T-helper 1 cell treated with Interleukin-12 subunit alpha and Interleukin-12 subunit beta and Interleukin-4 antibody, amounts not matched to agents 30 μg/mL and 1 μg/mL, for 36 hours (primary cell): ENCODE data around the gene ENPP1.

Experiments
- H3K27ac Mint-ChIP-seq: one replicate; pipeline ENCODE4 v1.8.0; 2021; ENCODE audit warnings: mild to moderate bottlenecking, mixed read lengths
- H3K27me3 Mint-ChIP-seq: one replicate; pipeline ENCODE4 v1.8.0; 2021; ENCODE audit warnings: low read depth, mixed read lengths
- H3K36me3 Mint-ChIP-seq: one replicate; pipeline ENCODE4 v1.8.0; 2021; ENCODE audit warnings: low read depth, mixed read lengths
- H3K4me1 Mint-ChIP-seq: one replicate; pipeline ENCODE4 v1.8.0; 2021; ENCODE audit warnings: low read depth, mixed read lengths
- H3K4me3 Mint-ChIP-seq: one replicate; pipeline ENCODE4 v1.8.0; 2021; ENCODE audit warnings: mild to moderate bottlenecking, moderate library complexity, mixed read lengths
- H3K9me3 Mint-ChIP-seq: one replicate; pipeline ENCODE4 v1.8.0; 2021; ENCODE audit warnings: mixed read lengths

The ENPP1 gene

DNA sequence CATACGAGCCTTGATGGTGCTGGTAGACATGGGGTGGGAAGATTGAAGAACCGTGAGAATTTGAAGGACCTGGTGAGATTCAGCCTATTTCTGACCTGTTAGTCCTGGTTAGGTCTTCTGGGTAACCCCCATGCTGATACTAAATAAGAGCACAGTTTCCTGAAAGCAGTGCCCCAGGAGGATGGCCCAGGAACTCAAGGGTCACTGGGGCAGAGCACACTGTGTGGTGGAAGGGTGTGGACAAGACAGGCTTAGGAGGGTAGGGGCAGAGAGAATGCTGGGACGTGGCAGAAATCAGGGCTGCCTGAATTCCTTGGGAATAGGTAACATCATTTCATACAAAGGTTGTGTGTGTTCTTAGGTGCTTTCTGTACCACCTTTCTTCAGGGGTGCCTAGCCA lies 31.9 kb upstream of the ENPP1 start:
- no peaks in the 10 kb centered on the region for H3K9me3 Mint-ChIP-seq
- H3K27me3 Mint-ChIP-seq = peaks cover 21% of the 10 kb centered on the region
- H3K27ac Mint-ChIP-seq = no peak overlapping the region
- no peaks in the 10 kb centered on the region for H3K4me1 Mint-ChIP-seq
- H3K36me3 Mint-ChIP-seq = no peaks in the 10 kb centered on the region
- no peak overlapping the region for H3K4me3 Mint-ChIP-seq

DNA sequence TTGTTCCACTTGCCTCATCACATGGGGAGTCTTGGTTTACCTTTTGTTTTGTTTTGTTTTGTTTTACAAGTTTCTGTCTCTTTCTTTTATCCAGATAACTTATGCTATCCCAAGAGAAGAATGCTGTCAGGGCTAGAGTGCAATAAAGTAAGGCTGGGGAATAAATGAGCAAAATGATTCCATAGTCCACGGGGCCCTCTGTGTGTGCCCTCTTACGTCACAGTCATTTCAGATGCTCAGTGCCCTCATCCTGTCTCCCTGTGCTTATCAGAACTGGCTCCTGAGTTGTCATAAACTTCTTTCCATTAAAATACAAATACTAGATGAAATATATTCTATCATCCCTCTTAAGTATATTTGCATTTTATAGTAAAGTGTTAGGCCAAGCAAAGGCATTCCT lies 30.8 kb upstream of the ENPP1 start:
- no peaks in the 10 kb centered on the region for H3K4me1 Mint-ChIP-seq
- H3K4me3 Mint-ChIP-seq = no peak overlapping the region
- H3K27ac Mint-ChIP-seq = no peak overlapping the region
- H3K36me3 Mint-ChIP-seq = no peaks in the 10 kb centered on the region
- H3K9me3 Mint-ChIP-seq = no peaks in the 10 kb centered on the region
- peaks cover 18% of the 10 kb centered on the region for H3K27me3 Mint-ChIP-seq

DNA sequence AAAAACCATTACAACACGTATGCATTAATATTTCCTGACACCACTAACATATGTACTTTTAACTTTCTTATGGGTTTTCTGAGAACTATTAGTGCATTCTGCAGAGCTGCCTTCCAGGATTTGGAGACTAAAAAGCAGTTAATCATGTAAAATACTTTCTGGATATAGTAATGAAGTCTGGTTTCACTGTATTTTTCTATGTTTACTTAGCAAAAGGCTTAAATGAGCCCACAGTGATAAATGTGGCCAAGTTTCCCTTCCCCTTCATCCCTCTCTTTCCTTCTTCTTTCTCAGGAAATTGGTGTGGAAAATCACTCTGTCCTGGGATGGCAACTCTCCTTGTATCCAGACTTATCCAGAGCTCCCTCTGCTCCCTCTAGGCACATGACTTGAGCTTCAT lies 29.7 kb upstream of the ENPP1 start:
- Mint-ChIP-seq H3K36me3 (no peaks in the 10 kb centered on the region), H3K4me3 (no peak overlapping the region), H3K4me1 (no peaks in the 10 kb centered on the region), H3K9me3 (no peaks in the 10 kb centered on the region), H3K27me3 (peaks cover 9% of the 10 kb centered on the region), H3K27ac (no peak overlapping the region)

DNA sequence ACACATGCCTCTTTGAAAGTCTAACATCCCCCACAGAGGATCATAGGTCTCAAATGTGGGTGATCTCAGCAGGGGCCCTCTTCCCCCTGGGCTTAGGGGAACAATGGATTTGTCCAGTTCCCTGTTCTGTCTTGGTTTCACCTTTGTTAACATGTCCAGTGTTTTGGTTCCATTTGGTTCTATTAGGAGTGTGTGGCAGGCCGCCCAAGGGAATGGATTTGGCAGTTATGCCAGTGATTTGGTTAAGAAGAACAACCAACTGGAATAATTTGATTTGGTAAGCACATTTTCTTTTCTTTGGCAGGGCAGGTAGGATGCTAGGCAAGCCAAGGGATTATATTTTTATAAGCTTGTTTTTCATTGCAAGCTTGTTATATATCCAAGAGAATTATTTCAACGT lies 28.5 kb upstream of the ENPP1 start:
- no peaks in the 10 kb centered on the region for H3K4me1 Mint-ChIP-seq
- no peak overlapping the region for H3K4me3 Mint-ChIP-seq
- no peak overlapping the region for H3K27ac Mint-ChIP-seq
- H3K36me3 Mint-ChIP-seq = no peaks in the 10 kb centered on the region
- peaks cover 5% of the 10 kb centered on the region for H3K27me3 Mint-ChIP-seq
- H3K9me3 Mint-ChIP-seq = no peaks in the 10 kb centered on the region

DNA sequence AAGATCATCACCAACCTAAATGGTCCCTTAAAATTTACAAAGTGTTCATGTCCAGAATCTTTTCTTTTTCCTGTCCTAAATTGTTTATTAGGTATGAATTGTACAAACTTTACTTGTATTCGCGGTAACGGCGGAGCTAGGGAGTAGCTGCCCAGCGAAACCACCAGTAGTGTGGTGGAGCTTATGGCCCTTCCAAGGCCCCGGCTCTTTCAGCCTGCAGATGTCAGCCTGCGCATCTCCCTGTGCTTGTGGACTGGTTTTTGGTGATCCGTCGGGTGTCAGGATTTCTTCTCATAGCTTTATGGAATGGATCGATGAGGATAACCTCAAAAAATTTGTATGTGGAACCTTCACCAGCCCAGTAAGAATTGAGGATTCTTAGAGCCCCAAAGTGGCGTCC lies 27.2 kb upstream of the ENPP1 start:
- Mint-ChIP-seq H3K27ac (no peak overlapping the region), H3K36me3 (no peaks in the 10 kb centered on the region), H3K9me3 (no peaks in the 10 kb centered on the region), H3K4me3 (no peak overlapping the region), H3K27me3 (no peaks in the 10 kb centered on the region), H3K4me1 (no peaks in the 10 kb centered on the region)

DNA sequence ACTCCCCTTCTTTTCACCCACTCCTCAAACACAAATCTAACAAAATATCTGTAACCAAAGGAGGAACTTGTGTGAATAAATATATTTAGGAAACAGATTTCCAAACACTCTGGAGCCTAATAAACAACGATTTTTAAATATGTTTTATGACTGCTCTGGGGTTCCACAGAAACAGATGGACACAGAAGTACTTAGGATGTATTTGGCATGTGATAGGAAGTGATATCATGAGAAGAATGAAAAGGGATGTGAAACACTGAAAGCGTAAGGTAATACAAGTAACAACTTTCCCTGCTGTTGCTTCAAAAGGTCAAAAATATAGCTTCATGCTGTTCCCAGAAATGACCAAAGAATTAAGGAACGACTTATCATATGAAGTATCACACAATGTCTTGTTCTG lies 26.1 kb upstream of the ENPP1 start:
- Mint-ChIP-seq H3K27ac (no peak overlapping the region), H3K27me3 (no peaks in the 10 kb centered on the region), H3K36me3 (no peaks in the 10 kb centered on the region), H3K4me3 (no peak overlapping the region), H3K4me1 (no peaks in the 10 kb centered on the region), H3K9me3 (no peaks in the 10 kb centered on the region)

DNA sequence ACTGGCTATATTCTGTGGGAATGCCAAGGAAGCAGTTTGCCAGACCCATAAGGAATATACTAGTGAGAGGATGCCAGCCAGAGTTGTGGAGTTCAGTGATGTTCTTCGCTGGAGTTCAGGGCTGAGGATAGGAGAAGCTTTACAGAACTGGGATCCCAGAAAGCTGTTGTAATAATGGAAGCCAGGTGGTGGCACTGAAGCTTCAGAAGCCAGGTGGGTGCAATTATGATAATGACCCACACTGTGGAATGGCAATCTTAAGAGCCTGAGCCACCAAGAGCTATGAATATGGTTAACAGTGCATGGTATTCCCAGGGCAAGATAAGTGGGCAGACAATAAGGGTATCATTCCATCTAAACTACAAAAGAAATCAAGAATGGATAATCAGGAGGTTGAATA lies 25.1 kb upstream of the ENPP1 start:
- Mint-ChIP-seq H3K9me3 (no peaks in the 10 kb centered on the region), H3K4me1 (no peaks in the 10 kb centered on the region), H3K27me3 (no peaks in the 10 kb centered on the region), H3K27ac (no peak overlapping the region), H3K36me3 (no peaks in the 10 kb centered on the region), H3K4me3 (no peak overlapping the region)

DNA sequence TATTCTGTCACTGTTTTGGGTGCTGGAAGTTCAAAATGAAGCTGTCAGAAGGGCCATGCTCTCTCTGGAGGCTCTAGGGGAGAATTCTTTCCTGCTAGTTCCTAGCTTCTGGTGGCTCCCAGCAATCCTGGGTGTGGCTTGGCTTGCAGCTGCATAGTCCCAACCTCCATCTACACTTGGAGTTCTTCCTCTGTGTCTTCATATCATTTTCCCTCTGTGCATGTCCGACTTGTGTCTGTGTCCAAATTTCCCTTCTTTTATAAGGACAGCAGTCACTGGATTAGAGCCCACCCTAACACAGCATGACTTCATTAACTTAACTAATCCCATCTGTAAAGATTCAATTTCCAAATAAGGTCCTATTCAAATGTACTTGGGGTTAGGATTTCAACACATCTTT lies 23.3 kb upstream of the ENPP1 start:
- Mint-ChIP-seq H3K4me3 (no peak overlapping the region), H3K27me3 (no peaks in the 10 kb centered on the region), H3K27ac (no peak overlapping the region), H3K36me3 (no peaks in the 10 kb centered on the region), H3K4me1 (peaks cover 6% of the 10 kb centered on the region), H3K9me3 (no peaks in the 10 kb centered on the region)

DNA sequence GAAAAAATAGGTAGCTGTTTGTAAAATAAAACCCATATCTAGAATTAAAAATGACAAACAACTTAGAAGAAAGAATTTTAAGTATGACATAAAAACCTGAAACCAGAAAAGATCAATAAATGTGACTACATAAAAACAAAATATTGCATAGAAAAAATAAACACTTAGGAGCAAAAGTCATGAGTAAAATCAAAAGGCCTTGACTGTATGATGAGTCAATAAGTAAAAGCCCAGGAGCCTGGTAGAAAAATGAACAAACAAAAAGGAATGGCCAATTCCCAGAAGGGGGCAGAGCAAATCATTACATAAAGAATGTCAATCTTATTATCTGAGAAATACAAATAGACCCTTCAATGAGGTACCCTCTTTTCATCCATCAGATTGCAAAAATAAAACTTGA lies 20.7 kb upstream of the ENPP1 start:
- Mint-ChIP-seq H3K27ac (no peak overlapping the region), H3K36me3 (no peaks in the 10 kb centered on the region), H3K4me3 (no peak overlapping the region), H3K4me1 (peaks cover 8% of the 10 kb centered on the region), H3K9me3 (no peaks in the 10 kb centered on the region), H3K27me3 (no peaks in the 10 kb centered on the region)

DNA sequence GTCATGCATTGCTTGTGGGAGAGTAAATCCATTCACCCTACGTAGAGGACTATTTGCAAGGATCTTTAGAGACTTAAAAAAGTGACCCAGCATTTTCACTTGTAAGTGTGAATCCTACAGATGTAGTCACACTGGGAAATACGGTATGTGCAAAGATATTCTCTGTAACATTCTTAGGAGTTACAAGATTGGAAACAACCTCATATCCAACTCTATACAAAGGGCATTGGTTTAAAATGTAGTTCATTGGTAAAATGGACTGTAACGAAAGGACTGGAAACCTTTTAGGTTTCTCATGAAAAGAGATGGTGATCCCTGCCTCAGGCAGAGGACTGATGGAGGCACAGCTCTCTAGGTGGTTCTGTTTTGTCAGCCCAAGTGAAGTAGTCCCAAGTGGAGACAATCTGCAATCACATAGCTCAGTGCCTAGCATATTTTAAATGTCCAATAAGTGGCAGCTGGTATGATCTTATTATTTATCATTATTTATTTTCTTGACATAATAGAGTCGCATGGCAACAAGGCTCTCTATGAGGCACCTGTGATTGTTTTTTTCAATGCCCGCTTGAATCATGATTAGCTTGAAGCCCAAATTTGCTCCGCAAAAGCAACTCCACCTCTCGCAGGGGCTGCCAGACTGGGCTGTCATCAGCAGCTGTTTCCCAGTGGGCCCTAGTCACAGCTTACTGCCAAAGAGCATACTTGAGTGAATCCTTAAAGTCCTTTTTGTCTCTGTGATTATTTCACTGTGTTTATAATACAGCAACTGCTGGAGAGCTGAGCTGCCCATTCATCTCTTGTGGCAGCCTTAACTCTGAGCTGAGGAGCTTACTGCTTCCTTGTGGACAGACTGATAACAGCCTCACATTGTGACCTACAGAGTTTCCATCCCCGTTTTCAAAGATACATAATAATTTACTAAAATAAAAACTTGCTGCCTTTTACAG lies 19.8 kb upstream of the ENPP1 start:
- Mint-ChIP-seq H3K9me3 (no peaks in the 10 kb centered on the region), H3K27me3 (no peaks in the 10 kb centered on the region), H3K36me3 (no peaks in the 10 kb centered on the region), H3K4me1 (peaks cover 8% of the 10 kb centered on the region), H3K27ac (no peak overlapping the region), H3K4me3 (no peak overlapping the region)

DNA sequence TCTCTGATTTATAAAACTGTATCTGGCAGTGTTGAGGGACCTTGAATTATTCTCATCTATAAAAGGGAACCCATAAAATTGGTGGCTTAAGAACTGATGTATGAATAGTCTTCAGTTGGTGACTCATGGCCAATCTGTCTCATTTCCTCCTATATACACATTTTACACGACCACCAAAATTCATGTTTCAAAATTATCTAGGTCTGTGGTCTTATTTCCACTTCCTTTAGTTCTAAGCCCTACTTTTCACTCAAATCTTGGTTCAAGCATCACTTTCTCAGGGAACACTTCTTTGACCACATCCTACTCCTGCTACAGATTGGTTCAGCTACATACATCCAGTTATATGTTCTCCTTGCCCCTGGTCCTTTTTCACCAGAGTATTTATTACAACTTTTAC lies 18.6 kb upstream of the ENPP1 start:
- Mint-ChIP-seq H3K4me3 (no peak overlapping the region), H3K27me3 (no peaks in the 10 kb centered on the region), H3K9me3 (no peaks in the 10 kb centered on the region), H3K27ac (no peak overlapping the region), H3K4me1 (peaks cover 8% of the 10 kb centered on the region), H3K36me3 (no peaks in the 10 kb centered on the region)

DNA sequence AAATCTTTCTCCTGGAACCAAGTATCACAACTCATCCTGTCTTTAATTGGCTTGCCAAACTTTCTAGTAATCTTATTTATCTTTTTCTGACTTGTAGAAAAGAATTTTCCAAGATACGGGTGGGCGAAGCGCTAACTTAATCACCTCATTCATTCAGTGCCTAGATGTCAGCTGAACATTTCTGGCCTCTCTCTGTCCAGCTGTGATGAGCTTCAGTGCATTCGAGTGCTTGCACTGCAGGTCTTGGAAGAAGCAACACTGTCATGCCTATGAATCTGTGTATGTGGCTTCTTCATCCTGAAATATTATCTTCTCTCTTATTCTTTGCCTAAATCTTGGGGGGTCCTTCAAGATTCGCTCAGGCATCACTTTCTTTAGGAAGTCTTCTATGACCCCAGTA lies 16.3 kb upstream of the ENPP1 start:
- H3K4me3 Mint-ChIP-seq = no peak overlapping the region
- no peaks in the 10 kb centered on the region for H3K27me3 Mint-ChIP-seq
- H3K27ac Mint-ChIP-seq = no peak overlapping the region
- no peaks in the 10 kb centered on the region for H3K36me3 Mint-ChIP-seq
- H3K9me3 Mint-ChIP-seq = no peaks in the 10 kb centered on the region
- H3K4me1 Mint-ChIP-seq = peaks cover 8% of the 10 kb centered on the region

DNA sequence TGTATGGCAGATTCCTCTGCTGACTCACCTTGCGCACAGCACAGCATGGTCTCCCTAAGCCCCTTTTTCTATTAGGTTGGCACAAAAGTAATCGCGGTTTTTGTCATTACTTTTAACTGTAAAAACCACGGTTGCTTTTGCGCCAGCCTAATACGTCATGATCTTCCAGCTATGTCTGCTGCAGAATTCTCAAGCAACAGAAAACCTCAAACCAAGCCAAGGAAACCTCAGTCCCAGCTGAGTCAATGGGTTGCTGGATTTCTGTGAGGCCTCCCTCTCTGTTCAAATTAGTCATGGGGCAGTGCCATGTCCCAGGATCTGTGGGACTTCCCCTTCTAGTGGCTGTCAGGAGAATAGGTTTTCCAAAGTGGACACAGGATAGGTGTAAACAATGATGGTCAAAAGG lies 15.7 kb upstream of the ENPP1 start:
- H3K27ac Mint-ChIP-seq = no peak overlapping the region
- no peaks in the 10 kb centered on the region for H3K27me3 Mint-ChIP-seq
- H3K4me3 Mint-ChIP-seq = no peak overlapping the region
- no peaks in the 10 kb centered on the region for H3K9me3 Mint-ChIP-seq
- H3K36me3 Mint-ChIP-seq = no peaks in the 10 kb centered on the region
- H3K4me1 Mint-ChIP-seq = peaks cover 8% of the 10 kb centered on the region

DNA sequence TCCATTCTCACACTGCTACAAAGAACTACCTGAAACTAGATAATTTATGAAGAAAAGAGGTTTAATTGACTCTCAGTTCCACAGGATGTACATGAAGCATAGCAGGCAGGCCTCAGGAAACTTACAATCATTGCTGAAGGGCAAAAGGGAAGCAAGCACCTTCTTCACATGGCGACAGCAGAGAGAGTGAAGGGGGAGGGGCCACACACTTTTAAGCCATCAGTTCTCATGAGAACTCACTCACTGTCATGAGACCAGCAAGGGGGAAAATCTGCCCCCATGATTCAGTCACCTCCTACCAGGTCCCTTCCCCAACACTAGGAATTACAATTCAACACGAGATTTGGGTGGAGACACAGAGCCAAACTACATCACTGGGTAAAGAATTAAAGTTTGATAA lies 12.5 kb upstream of the ENPP1 start:
- Mint-ChIP-seq H3K4me3 (no peak overlapping the region), H3K4me1 (no peaks in the 10 kb centered on the region), H3K27ac (no peak overlapping the region), H3K36me3 (no peaks in the 10 kb centered on the region), H3K9me3 (no peaks in the 10 kb centered on the region), H3K27me3 (peaks cover 8% of the 10 kb centered on the region)

DNA sequence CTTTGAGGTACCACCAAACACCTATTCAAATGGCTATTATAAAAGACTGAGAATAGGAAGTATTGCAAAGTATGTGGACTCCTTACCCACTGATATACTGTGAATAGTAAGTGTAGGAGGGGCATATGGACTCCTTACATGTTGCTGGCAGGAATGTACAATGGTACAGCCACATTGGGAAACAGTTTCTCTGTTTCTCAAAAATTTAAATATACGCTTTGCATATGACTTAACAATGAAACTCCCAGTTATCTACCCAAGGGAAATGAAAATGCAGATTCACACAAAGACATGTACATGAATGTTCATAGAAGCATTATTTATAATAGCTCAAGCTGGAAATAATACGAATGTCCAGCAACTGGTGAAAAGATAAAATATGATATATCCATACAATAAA lies 5.5 kb upstream of the ENPP1 start:
- H3K4me3 Mint-ChIP-seq = no peak overlapping the region
- H3K36me3 Mint-ChIP-seq = no peaks in the 10 kb centered on the region
- H3K27me3 Mint-ChIP-seq = peaks cover 44% of the 10 kb centered on the region
- H3K4me1 Mint-ChIP-seq = peaks cover 9% of the 10 kb centered on the region
- H3K9me3 Mint-ChIP-seq = no peaks in the 10 kb centered on the region
- no peak overlapping the region for H3K27ac Mint-ChIP-seq
